H1 (cell line): ENCODE data around the gene HEATR1. TPM values are rescaled to one million over a fixed set of nuclear protein-coding genes. Genes with fewer than 3 reads are reported as not detected.

Experiments used
- ASH2L ChIP-seq: fragments of 200-600, 300-600 bp; sonication (generic); IDR thresholded peaks from one replicate; pipeline ENCODE4 v1.7.1; 2017; ENCODE audit warnings: low read length
- ATF2 ChIP-seq: IDR thresholded peaks from 2 replicates; pipeline ENCODE4 v1.6.1; 2012; ENCODE audit warnings: low read length, inconsistent platforms
- BRCA1 ChIP-seq: IDR thresholded peaks from 2 replicates; pipeline ENCODE4 v1.6.1; 2012; ENCODE audit warnings: low read depth, low read length, improper control_type of control experiment
- CBX5 ChIP-seq: fragments of 300-800, 300-1000 bp; sonication (generic); IDR thresholded peaks from 2 replicates; pipeline ENCODE4 v1.7.1; 2016; ENCODE audit warnings: antibody characterized with exemption, low read length, low read depth
- CREB1 ChIP-seq: IDR thresholded peaks from 2 replicates; pipeline ENCODE4 v1.6.1; 2012; ENCODE audit warnings: inconsistent platforms
- EGR1 ChIP-seq: IDR thresholded peaks from 2 replicates; pipeline ENCODE4 v1.6.1; 2011; ENCODE audit warnings: low read depth, low read length, borderline replicate concordance
- EZH2 ChIP-seq: fragments of 200-600 bp; sonication (generic); IDR thresholded peaks from 2 replicates; pipeline ENCODE4 v1.7.1; 2012; ENCODE audit warnings: low read depth, mild to moderate bottlenecking, moderate library complexity, low read length, inconsistent platforms; ENCODE audit not compliant: severe bottlenecking
- KDM1A ChIP-seq: fragments of 200-600, 300-600 bp; sonication (generic); IDR thresholded peaks from 2 replicates; pipeline ENCODE4 v1.7.1; 2016; ENCODE audit warnings: mild to moderate bottlenecking, low read length, borderline replicate concordance
- POLR2A ChIP-seq, 2 experiments: IDR thresholded peaks; 1 replicate in 1 of 2; 2 replicates in 1 of 2; pipeline ENCODE4 v1.6.1; 2011; ENCODE audit warnings: low read depth in 2 of 2, low read length in 2 of 2, mild to moderate bottlenecking in 2 of 2; ENCODE audit errors: control extremely low read depth in 1 of 2
- POLR2AphosphoS5 ChIP-seq: IDR thresholded peaks from 2 replicates; pipeline ENCODE4 v1.6.1; 2011; ENCODE audit warnings: low read depth, low read length
- POU5F1 ChIP-seq: IDR thresholded peaks from 2 replicates; pipeline ENCODE4 v1.6.1; 2011; ENCODE audit warnings: low read depth, mild to moderate bottlenecking, low read length, moderate library complexity
- SIN3A ChIP-seq, 2 experiments: IDR thresholded peaks in 1 of 2; conservative IDR thresholded peaks in 1 of 2; 2 replicates each; pipeline ENCODE4 v1.6.1; 2011 to 2012; ENCODE audit warnings: low read length in 2 of 2, improper control_type of control experiment in 1 of 2, low read depth in 1 of 2, mild to moderate bottlenecking in 1 of 2
- SIRT6 ChIP-seq: IDR thresholded peaks from one replicate; pipeline ENCODE4 v1.7.1; 2012; ENCODE audit warnings: low read length, inconsistent platforms
- SIX5 ChIP-seq: IDR thresholded peaks from 2 replicates; pipeline ENCODE4 v1.6.1; 2011; ENCODE audit warnings: mild to moderate bottlenecking, low read depth, low read length
- SP2 ChIP-seq: IDR thresholded peaks from 2 replicates; pipeline ENCODE4 v1.6.1; 2012; ENCODE audit warnings: mild to moderate bottlenecking, low read length, inconsistent platforms
- TAF1 ChIP-seq: IDR thresholded peaks from 2 replicates; pipeline ENCODE4 v1.6.1; 2011; ENCODE audit warnings: mild to moderate bottlenecking, low read depth, low read length
- TCF12 ChIP-seq: IDR thresholded peaks from 2 replicates; pipeline ENCODE4 v1.6.1; 2011; ENCODE audit warnings: low read depth, mild to moderate bottlenecking, low read length
- TEAD4 ChIP-seq: IDR thresholded peaks from 2 replicates; pipeline ENCODE4 v1.6.1; 2012; ENCODE audit warnings: low read depth, low read length, inconsistent platforms, mixed read lengths
- YY1 ChIP-seq: IDR thresholded peaks from 2 replicates; pipeline ENCODE4 v1.6.1; 2011; ENCODE audit warnings: low read depth, mild to moderate bottlenecking, low read length
- polyA plus RNA-seq, 7 experiments: library from polyadenylated mRNA; depleted of rRNA in 3 of 7; stranded (reverse) in 5 of 7; unstranded in 2 of 7; fragments of >200 nt in 5 of 7; fragments of 200-250 nt in 2 of 7; gene quantifications; 1 replicate in 5 of 7; 2 replicates in 1 of 7; 4 replicates in 1 of 7; pipeline versions ENCODE4 v1.2.1 to v1.2.3, GENCODE V29; 2011 to 2013; ENCODE audit warnings: missing spikeins in 2 of 7, mixed read lengths in 2 of 7
- total RNA-seq: library from RNA; stranded (reverse); fragmentation: NEBNext Ultra II Directional; extraction: Animal tissue kit (Norgen Biotek cat#: 25700); gene quantifications from 2 replicates; pipeline ENCODE4 v1.2.1, GENCODE V29; 2021
- TF ChIP-seq, protein P1 (sequence below), 3 experiments: IDR thresholded peaks; 1 replicate in 2 of 3; 2 replicates in 1 of 3; pipeline versions ENCODE4 v1.5.1 to v1.6.1; 2011; ENCODE audit warnings: low read length in 3 of 3, mild to moderate bottlenecking in 3 of 3, inconsistent platforms in 2 of 3, low read depth in 1 of 3, moderate library complexity in 1 of 3; ENCODE audit not compliant: insufficient read depth in 1 of 3; ENCODE audit errors: control extremely low read depth in 1 of 3
- TF ChIP-seq, protein P2 (sequence below): IDR thresholded peaks from 2 replicates; pipeline ENCODE4 v1.6.1; 2012; ENCODE audit warnings: inconsistent platforms

HEATR1 gene
- total and polyA plus RNA-seq, 2 of the 8 experiments (the other 6 are each of a cell fraction or from before 2014, with no cell fraction given), result 13.0 to 95.8 TPM

DNA sequence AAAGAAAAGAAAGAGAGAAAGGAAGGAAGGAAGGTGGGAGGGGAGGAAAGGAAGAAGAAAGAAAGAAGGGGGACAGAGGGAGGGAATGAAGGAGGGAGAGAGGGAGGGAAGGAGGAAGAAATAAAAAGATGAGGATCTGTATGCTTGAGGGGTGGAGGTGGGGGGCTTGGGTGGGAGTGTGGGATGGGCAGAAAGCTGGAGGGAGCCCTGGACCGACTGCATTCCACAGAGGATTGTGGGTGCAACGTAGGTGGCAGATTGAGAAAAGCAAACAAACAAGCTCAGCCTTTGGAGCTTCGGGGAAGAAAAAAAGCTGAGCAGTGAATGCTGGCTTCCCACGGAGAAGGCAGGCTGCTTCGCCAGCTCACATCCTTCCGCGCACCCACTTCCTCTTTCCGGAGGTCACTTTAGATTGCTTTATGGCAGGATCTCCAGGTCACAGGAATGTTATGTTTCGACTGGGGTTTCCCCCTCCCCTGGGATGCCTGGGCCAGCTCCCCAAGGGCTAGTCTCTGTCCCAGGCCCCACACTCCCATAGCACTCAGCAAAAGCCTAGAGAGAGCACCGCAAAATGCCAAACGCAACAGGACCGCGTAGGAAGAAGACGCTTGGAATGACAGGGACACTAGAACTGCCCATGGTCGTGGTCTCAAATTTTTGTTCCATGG is 101.2 kb downstream of the HEATR1 start (continued):
- no peak for TF ChIP-seq YY1
- TF ChIP-seq ASH2L, result peak; percentile 91
- no peak for TF ChIP-seq EZH2
- TF ChIP-seq, protein P1, sequence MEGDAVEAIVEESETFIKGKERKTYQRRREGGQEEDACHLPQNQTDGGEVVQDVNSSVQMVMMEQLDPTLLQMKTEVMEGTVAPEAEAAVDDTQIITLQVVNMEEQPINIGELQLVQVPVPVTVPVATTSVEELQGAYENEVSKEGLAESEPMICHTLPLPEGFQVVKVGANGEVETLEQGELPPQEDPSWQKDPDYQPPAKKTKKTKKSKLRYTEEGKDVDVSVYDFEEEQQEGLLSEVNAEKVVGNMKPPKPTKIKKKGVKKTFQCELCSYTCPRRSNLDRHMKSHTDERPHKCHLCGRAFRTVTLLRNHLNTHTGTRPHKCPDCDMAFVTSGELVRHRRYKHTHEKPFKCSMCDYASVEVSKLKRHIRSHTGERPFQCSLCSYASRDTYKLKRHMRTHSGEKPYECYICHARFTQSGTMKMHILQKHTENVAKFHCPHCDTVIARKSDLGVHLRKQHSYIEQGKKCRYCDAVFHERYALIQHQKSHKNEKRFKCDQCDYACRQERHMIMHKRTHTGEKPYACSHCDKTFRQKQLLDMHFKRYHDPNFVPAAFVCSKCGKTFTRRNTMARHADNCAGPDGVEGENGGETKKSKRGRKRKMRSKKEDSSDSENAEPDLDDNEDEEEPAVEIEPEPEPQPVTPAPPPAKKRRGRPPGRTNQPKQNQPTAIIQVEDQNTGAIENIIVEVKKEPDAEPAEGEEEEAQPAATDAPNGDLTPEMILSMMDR (IDR thresholded peaks at IDR 0.05; ENCODE audit: control extremely low read depth in 1 of 3, insufficient read depth in 1 of 3, low read depth in 1 of 3, low read length in 3 of 3), result no peak
- peak; percentile 49; the same call in 1 of the 2 replicates for TF ChIP-seq TAF1
- no peak for TF ChIP-seq SP2
- TF ChIP-seq BRCA1, result no peak
- no peak for TF ChIP-seq TCF12
- no peak for TF ChIP-seq SIX5
- TF ChIP-seq TEAD4, result peak; percentile 10
- no peak for TF ChIP-seq POLR2AphosphoS5
- TF ChIP-seq CBX5, result no peak
- TF ChIP-seq SIRT6, result no peak
- TF ChIP-seq POLR2A (IDR thresholded peaks at IDR 0.05; ENCODE audit: control extremely low read depth in 1 of 2, low read depth in 2 of 2, low read length in 2 of 2), result peak in 1 of 2 experiments; percentile 65; a peak in 2 of 3 replicates
- peak; percentile 42; the same call in 1 of the 2 replicates for TF ChIP-seq EGR1
- TF ChIP-seq SIN3A (conservative IDR thresholded peaks at IDR 0.05 in 1 of 2, IDR thresholded peaks at IDR 0.05 in 1 of 2; ENCODE audit: low read depth in 1 of 2, low read length in 2 of 2), result no peak
- TF ChIP-seq POU5F1, result no peak
- TF ChIP-seq, protein P2, sequence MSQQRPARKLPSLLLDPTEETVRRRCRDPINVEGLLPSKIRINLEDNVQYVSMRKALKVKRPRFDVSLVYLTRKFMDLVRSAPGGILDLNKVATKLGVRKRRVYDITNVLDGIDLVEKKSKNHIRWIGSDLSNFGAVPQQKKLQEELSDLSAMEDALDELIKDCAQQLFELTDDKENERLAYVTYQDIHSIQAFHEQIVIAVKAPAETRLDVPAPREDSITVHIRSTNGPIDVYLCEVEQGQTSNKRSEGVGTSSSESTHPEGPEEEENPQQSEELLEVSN, result no peak
- no peak for TF ChIP-seq KDM1A
- 0 out of 2 replicates have a peak, but pooled peaks have one; percentile 21 for TF ChIP-seq ATF2
- TF ChIP-seq CREB1, result 0 out of 2 replicates have a peak, but pooled peaks have one; percentile 32
